ENCODE measurements around the gene TRAF3. TPM values are rescaled to one million over a fixed set of nuclear protein-coding genes. Genes with fewer than 3 reads are reported as not detected.

Gene TRAF3
- total RNA-seq, 1 donor from 2014 or later: 16.7 TPM

DNA sequence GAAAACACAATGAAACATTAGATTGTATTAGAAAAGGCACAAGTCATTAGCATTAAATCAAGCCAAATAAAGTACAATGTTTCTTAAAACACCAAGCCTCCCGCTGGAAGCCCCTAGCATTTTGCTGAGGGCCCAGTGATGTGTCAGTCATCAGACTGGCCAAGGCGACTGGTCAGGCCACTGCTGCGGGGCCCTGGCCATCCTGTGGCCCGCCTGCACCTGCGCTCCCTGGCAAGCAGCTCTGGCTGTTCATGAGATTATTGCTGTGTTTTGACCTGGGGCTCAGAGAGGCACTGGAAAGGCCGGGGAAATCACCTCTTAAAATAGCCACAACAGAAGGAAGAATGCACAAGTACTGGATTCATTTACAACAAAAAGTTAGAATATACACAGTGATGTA is 121.0 kb downstream of the TRAF3 start:
- H3K9me3 Mint-ChIP-seq (ENCODE audit: unreplicated experiment): peaks cover 5% of the 10 kb centered on the region
- no peak overlapping the region for H3K27ac Mint-ChIP-seq (ENCODE audit: unreplicated experiment)
- TF ChIP-seq, protein P1, sequence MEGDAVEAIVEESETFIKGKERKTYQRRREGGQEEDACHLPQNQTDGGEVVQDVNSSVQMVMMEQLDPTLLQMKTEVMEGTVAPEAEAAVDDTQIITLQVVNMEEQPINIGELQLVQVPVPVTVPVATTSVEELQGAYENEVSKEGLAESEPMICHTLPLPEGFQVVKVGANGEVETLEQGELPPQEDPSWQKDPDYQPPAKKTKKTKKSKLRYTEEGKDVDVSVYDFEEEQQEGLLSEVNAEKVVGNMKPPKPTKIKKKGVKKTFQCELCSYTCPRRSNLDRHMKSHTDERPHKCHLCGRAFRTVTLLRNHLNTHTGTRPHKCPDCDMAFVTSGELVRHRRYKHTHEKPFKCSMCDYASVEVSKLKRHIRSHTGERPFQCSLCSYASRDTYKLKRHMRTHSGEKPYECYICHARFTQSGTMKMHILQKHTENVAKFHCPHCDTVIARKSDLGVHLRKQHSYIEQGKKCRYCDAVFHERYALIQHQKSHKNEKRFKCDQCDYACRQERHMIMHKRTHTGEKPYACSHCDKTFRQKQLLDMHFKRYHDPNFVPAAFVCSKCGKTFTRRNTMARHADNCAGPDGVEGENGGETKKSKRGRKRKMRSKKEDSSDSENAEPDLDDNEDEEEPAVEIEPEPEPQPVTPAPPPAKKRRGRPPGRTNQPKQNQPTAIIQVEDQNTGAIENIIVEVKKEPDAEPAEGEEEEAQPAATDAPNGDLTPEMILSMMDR (IDR thresholded peaks at IDR 0.05; ENCODE audit: partially characterized antibody, unreplicated experiment): no peak
- DNase-seq: no peak
- H3K4me3 Mint-ChIP-seq (ENCODE audit: unreplicated experiment): no peak overlapping the region
- peaks cover 20% of the 10 kb centered on the region for H3K4me1 Mint-ChIP-seq (ENCODE audit: low read depth, unreplicated experiment)
- H3K27me3 Mint-ChIP-seq (ENCODE audit: unreplicated experiment): peaks cover 3% of the 10 kb centered on the region
- H3K36me3 Mint-ChIP-seq (ENCODE audit: unreplicated experiment): no peaks in the 10 kb centered on the region

DNA sequence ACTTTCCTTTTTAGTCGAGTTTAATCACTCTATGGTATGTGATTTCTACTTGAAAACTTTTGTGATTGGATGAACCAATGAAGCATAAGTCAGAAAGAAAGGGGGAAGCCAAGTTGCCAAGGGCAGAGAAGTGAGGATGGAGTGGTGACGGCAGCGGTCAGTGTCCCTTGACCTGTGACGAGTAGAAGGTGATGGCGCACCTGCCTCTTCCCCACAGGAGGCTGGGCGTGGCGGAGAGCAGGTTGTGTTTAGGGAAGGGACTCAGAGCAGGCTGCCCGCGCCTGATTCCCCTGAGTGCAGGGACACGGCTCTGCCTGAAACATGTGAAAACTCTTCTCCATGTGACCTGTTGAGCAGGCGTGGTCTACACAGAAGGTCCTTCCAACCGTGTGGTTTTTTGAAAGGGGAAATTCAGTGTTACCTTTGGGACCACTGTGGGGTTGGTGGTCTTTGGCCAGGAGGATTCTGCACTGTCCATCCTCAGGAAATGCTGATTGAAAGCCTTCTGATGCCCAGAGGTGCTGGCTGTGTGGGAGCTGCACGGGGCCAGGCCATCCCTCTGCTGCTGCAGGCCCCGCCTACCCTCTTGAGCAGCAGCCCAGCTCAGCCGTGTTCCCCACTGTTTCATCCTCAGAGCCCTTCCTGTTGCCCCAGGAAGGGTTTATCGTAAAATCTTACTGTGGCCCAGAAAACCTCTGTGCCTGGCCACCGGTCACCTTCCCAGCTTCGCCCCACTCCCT is 121.7 kb downstream of the TRAF3 start:
- Mint-ChIP-seq H3K4me3 (ENCODE audit: unreplicated experiment) (peak overlapping the region; percentile 44), H3K9me3 (ENCODE audit: unreplicated experiment) (peaks cover 5% of the 10 kb centered on the region), H3K36me3 (ENCODE audit: unreplicated experiment) (no peaks in the 10 kb centered on the region), H3K27ac (ENCODE audit: unreplicated experiment) (no peak overlapping the region), H3K27me3 (ENCODE audit: unreplicated experiment) (peaks cover 3% of the 10 kb centered on the region), H3K4me1 (ENCODE audit: low read depth, unreplicated experiment) (peaks cover 19% of the 10 kb centered on the region)
- no peak for DNase-seq
- TF ChIP-seq, protein P1 (IDR thresholded peaks at IDR 0.05; ENCODE audit: partially characterized antibody, unreplicated experiment): no peak

DNA sequence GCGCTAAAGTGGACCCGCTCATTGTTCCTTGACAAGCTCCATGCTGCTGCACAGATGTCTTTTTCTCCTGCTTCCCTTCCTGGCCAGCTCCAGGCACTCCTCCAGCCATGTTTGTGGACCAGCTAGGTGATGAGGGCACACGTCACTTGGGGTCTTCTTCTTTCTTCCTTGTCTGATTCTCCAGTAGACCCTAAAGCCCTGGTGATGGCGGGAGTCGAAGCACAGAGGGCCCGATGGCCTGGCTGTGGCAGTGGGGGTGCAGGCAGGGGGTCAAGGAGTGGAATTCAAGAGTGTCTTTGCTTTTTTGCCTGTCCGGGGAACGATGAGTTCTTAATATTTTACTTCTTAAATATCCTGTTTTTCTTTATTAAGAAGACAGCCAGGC is 122.3 kb downstream of the TRAF3 start:
- DNase-seq: no peak
- Mint-ChIP-seq H3K4me3 (ENCODE audit: unreplicated experiment) (no peak overlapping the region), H3K9me3 (ENCODE audit: unreplicated experiment) (peaks cover 5% of the 10 kb centered on the region), H3K27ac (ENCODE audit: unreplicated experiment) (no peak overlapping the region), H3K36me3 (ENCODE audit: unreplicated experiment) (no peaks in the 10 kb centered on the region), H3K27me3 (ENCODE audit: unreplicated experiment) (peaks cover 3% of the 10 kb centered on the region), H3K4me1 (ENCODE audit: low read depth, unreplicated experiment) (peaks cover 19% of the 10 kb centered on the region)
- TF ChIP-seq, protein P1 (IDR thresholded peaks at IDR 0.05; ENCODE audit: partially characterized antibody, unreplicated experiment): no peak

DNA sequence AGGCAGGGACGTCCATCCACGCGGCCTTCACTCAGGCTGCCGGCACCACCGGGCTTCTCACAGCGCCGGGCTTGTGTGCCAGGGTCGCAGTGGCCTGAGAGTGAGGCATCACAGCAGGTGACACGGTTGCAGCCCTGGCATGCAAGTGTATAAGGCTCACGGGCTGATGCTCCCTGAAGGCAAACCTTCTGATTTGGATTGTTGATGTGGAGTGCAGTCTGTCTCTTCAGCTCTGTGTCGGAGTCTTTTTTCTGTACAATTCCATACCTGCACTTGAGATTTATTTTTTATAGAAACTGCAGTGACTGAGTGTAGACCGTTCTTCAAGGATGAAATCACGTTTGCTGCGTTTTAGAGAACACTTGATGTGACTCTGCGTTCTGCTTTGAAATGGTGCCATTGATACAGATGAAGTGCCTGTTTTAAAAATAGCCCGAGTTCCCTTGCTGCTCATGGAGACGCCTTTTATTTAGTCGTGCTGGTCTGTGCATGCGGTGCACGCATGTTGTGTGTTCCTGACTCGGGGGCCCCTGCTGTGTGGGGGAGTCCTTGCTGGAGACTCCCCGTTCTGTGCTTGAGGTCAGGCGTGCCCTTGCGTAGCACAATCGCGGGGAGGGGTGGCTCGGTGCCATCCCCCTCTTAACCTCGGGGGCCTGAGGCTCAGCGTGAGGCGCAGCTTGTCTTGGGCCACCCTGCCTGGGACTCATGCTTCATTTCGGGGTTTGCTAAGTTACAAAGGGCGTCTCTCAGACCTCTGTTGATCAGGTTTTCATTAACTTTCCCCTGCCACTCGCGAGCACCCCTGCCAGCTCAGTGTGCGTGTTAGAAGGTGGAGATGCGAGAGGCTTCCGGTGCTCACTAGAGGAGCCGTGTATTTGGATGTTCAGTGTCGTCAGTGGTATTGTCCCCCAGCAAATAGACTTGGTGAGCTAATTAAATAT is 123.7 kb downstream of the TRAF3 start:
- Mint-ChIP-seq H3K4me1 (ENCODE audit: low read depth, unreplicated experiment) (peaks cover 19% of the 10 kb centered on the region), H3K27me3 (ENCODE audit: unreplicated experiment) (peaks cover 3% of the 10 kb centered on the region), H3K4me3 (ENCODE audit: unreplicated experiment) (no peak overlapping the region), H3K27ac (ENCODE audit: unreplicated experiment) (peak overlapping the region; percentile 17), H3K36me3 (ENCODE audit: unreplicated experiment) (peaks cover 9% of the 10 kb centered on the region), H3K9me3 (ENCODE audit: unreplicated experiment) (peaks cover 5% of the 10 kb centered on the region)
- no peak for DNase-seq
- TF ChIP-seq, protein P1 (IDR thresholded peaks at IDR 0.05; ENCODE audit: partially characterized antibody, unreplicated experiment): no peak
